Calu3 (cell line): ENCODE data around the gene SLF1. TPM values are rescaled to one million over a fixed set of nuclear protein-coding genes. Genes with fewer than 3 reads are reported as not detected.

Experiments used
- BruUV-seq: library from RNA; stranded (reverse); fragments of 400-500 nt; replicated peaks from 2 replicates; lab custom pipeline; 2021; lab: Mats Ljungman, UMichigan
- CTCF ChIA-PET: fragments of 300-600 bp; sonication (Branson Sonifier 250); formaldehyde crosslinking; loops from one replicate; lab custom pipeline; 2022; ENCODE audit warnings: antibody characterized with exemption; lab: Charles Lee
- DNase-seq: peaks from one replicate; pipeline ENCODE4 v3.0.0; 2022
- H3K27ac Mint-ChIP-seq: one replicate; pipeline ENCODE4 v1.8.0; 2022; ENCODE audit warnings: mixed read lengths; ENCODE audit not compliant: unreplicated experiment
- H3K27me3 Mint-ChIP-seq: one replicate; pipeline ENCODE4 v1.8.0; 2022; ENCODE audit warnings: mixed read lengths; ENCODE audit not compliant: unreplicated experiment
- H3K36me3 Mint-ChIP-seq: one replicate; pipeline ENCODE4 v1.8.0; 2022; ENCODE audit warnings: mild to moderate bottlenecking, moderate library complexity, mixed read lengths; ENCODE audit not compliant: insufficient read depth, unreplicated experiment
- H3K4me1 Mint-ChIP-seq: one replicate; pipeline ENCODE4 v1.8.0; 2022; ENCODE audit warnings: mild to moderate bottlenecking, low read depth, mixed read lengths; ENCODE audit not compliant: unreplicated experiment
- H3K4me3 Mint-ChIP-seq: one replicate; pipeline ENCODE4 v1.8.0; 2022; ENCODE audit warnings: mild to moderate bottlenecking, low read depth, moderate library complexity, mixed read lengths; ENCODE audit not compliant: unreplicated experiment
- H3K9me3 Mint-ChIP-seq: one replicate; pipeline ENCODE4 v1.8.0; 2022; ENCODE audit warnings: low read depth, mixed read lengths; ENCODE audit not compliant: unreplicated experiment
- intact Hi-C: fragments of 100-400 bp; cut with micrococcal nuclease; formaldehyde crosslinking; loops from one replicate; pipeline ENCODE4 v1.10.0; 2022; ENCODE audit not compliant: unreplicated experiment
- total RNA-seq: library from RNA; stranded (reverse); gene quantifications from 2 replicates; pipeline ENCODE4 v1.2.3, GENCODE V29; 2022
- TF ChIP-seq, protein P1 (sequence below): fragments of 200-600 bp; IDR thresholded peaks from one replicate; pipeline ENCODE4 v1.8.0; 2022; ENCODE audit warnings: antibody characterized with exemption; ENCODE audit not compliant: unreplicated experiment

SLF1 gene
- total RNA-seq, 1 experiment from 2014 or later, result 17.9 TPM

DNA sequence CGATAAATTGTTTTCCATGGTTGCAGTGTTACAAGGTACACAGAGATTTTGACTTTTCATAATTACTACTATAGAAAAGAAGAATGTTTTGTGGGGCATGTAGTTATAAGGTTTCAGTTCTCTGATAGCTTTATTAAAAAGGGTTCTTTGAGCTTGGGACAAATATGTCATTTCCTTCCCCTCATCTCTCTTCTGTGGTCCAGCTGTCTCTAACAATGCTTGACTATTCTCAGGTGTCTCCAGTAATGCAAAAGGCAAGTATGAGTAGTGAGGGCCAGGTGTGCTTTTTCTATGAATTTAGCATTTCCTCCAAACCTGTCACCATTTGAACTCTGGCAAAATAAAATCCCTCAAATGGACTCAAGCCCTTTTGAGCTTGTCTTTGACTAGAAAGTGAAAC is 84.3 kb downstream of the SLF1 start:
- Mint-ChIP-seq H3K27ac (no peak overlapping the region), H3K4me3 (no peak overlapping the region), H3K4me1 (no peaks in the 10 kb centered on the region), H3K9me3 (no peaks in the 10 kb centered on the region), H3K36me3 (no peaks in the 10 kb centered on the region), H3K27me3 (no peaks in the 10 kb centered on the region)
- no peak for DNase-seq
- TF ChIP-seq, protein P1, sequence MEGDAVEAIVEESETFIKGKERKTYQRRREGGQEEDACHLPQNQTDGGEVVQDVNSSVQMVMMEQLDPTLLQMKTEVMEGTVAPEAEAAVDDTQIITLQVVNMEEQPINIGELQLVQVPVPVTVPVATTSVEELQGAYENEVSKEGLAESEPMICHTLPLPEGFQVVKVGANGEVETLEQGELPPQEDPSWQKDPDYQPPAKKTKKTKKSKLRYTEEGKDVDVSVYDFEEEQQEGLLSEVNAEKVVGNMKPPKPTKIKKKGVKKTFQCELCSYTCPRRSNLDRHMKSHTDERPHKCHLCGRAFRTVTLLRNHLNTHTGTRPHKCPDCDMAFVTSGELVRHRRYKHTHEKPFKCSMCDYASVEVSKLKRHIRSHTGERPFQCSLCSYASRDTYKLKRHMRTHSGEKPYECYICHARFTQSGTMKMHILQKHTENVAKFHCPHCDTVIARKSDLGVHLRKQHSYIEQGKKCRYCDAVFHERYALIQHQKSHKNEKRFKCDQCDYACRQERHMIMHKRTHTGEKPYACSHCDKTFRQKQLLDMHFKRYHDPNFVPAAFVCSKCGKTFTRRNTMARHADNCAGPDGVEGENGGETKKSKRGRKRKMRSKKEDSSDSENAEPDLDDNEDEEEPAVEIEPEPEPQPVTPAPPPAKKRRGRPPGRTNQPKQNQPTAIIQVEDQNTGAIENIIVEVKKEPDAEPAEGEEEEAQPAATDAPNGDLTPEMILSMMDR, result no peak
- intact Hi-C loops, result no loop called here
- BruUV-seq, result no TSS peak
- CTCF ChIA-PET, result interaction anchor here (1.3 kb wide), 1 partner anchor 35 kb away, joined by 5 read pairs; no protein-coding TSS in a partner anchor

DNA sequence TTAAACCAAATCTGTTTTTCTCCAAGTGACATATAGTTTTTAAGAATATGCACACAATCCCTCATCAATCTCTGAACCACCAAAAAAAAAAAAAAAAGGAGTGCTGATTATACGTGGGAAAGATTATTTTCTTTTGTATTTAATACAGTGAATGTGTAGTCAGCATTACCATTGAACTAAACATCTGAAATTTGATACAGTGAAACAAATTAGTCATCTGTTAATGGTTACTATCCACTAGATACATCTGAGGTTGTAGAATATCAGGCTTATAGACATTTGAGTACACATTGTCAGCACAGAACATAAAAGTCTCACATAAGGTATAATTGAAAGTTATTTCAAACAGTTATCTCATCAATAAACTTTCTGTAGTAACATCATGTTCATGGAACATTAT is 87.0 kb downstream of the SLF1 start:
- TF ChIP-seq, protein P1, result no peak
- no TSS peak for BruUV-seq
- no peak overlapping the region for H3K27ac Mint-ChIP-seq
- intact Hi-C loops, result no loop called here
- CTCF ChIA-PET, result no interaction called here
- H3K4me1 Mint-ChIP-seq, result no peaks in the 10 kb centered on the region
- no peaks in the 10 kb centered on the region for H3K9me3 Mint-ChIP-seq
- no peaks in the 10 kb centered on the region for H3K36me3 Mint-ChIP-seq
- H3K4me3 Mint-ChIP-seq, result no peak overlapping the region
- DNase-seq, result no peak
- no peaks in the 10 kb centered on the region for H3K27me3 Mint-ChIP-seq

DNA sequence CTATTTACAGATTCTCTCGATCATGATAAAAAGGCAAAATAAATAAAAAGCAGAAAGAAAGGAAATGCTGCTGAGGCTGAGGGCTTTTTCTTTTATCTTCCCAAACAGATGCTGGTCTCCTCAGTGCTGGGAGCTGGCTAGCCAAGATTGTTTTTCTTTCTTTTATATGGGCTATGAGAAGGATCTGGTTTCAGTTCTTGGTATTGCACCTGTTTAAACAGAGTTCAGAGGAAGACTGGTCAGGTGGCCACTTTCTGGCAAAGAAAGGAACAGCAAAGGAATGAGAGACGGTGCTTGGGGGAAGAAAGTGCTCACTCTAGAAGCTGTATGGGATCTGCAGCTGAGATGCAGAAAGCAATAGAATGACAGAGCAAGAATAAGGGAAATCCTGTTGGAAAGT is 88.9 kb downstream of the SLF1 start:
- intact Hi-C loops, result no loop called here
- H3K36me3 Mint-ChIP-seq, result no peaks in the 10 kb centered on the region
- H3K27ac Mint-ChIP-seq, result no peak overlapping the region
- H3K9me3 Mint-ChIP-seq, result no peaks in the 10 kb centered on the region
- CTCF ChIA-PET, result interaction anchor here (0.6 kb wide), 1 partner anchor 868 kb away, joined by 3 read pairs; no protein-coding TSS in a partner anchor
- no peaks in the 10 kb centered on the region for H3K4me1 Mint-ChIP-seq
- H3K27me3 Mint-ChIP-seq, result no peaks in the 10 kb centered on the region
- DNase-seq, result no peak
- TF ChIP-seq, protein P1, result no peak
- BruUV-seq, result no TSS peak
- H3K4me3 Mint-ChIP-seq, result no peak overlapping the region

DNA sequence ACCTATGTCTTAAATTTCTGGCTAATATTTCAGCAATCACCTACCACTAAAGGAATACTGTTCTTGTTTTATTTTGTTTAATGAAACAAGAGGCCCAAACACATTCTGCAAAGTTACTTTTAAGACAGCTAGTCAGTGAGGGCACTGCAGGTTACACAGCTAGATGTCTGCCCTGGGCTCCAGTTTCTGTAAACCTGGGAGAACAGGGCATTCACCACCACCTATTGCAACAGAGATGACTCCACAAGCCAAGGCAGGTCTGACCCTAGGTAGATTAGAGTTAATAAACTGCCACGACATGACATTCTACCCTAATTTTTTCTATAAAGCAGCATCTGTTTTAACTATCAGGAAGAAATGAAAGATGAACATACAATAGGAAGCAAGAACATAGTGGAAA is 90.8 kb downstream of the SLF1 start:
- no peaks in the 10 kb centered on the region for H3K4me1 Mint-ChIP-seq
- TF ChIP-seq, protein P1, result no peak
- H3K27me3 Mint-ChIP-seq, result no peaks in the 10 kb centered on the region
- CTCF ChIA-PET, result no interaction called here
- no peaks in the 10 kb centered on the region for H3K36me3 Mint-ChIP-seq
- no TSS peak for BruUV-seq
- intact Hi-C loops, result no loop called here
- no peak overlapping the region for H3K27ac Mint-ChIP-seq
- H3K9me3 Mint-ChIP-seq, result no peaks in the 10 kb centered on the region
- no peak overlapping the region for H3K4me3 Mint-ChIP-seq
- DNase-seq, result no peak
